GM12873 (cell line): Measurements from ENCODE around the gene CDK7.

ENCODE experiments used
- CTCF ChIP-seq: IDR thresholded peaks from 2 replicates; pipeline ENCODE4 v1.5.1; 2012; ENCODE audit warnings: low read depth, mild to moderate bottlenecking, moderate library complexity, low read length, control low read depth; ENCODE audit not compliant: insufficient read depth; ENCODE audit errors: missing control alignments

The CDK7 gene

GRCh38 chr5:69211200-69211599, 23.5 kb upstream of the CDK7 start:
- no peak for TF ChIP-seq CTCF

GRCh38 chr5:69212022-69212421, 22.7 kb upstream of the CDK7 start:
- TF ChIP-seq CTCF, result no peak

DNA sequence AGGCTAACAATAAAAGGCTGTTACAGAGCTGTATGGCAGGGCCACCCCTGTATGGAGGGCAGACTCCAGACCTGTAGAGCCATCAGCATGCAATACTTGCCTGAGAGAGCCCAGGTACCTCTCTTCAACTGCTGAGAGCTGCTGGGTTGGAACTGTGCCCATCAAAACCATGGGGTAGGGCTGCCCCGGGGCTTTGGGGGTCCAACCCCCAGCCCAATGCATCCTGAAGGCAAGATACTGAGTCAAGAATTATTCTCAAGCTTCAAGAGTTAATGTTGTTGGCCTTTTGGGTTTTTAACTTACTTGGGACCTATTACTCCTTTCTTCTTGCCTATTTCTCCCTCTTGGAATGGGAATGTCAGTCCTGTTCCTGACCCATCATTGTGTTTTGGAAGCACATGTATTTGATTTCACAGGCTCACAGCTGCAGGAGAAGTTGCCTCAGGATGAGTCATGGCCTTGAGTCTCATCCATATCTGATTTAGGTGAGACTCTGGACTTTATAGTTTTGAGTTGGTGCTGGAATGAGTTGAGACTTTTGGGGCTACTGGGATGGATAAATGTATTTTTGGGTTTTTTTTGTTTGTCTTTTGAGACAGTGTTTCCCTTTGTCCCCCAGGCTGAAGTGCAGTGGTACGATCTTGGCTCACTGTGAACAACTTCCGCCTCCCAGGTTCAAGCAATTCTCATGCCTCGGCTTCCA, 21.0 kb upstream of the CDK7 start:
- TF ChIP-seq CTCF, result no peak

- no peak for TF ChIP-seq CTCF
Observed at GRCh38 chr5:69217151-69217511, 17.6 kb upstream of the CDK7 start.

DNA sequence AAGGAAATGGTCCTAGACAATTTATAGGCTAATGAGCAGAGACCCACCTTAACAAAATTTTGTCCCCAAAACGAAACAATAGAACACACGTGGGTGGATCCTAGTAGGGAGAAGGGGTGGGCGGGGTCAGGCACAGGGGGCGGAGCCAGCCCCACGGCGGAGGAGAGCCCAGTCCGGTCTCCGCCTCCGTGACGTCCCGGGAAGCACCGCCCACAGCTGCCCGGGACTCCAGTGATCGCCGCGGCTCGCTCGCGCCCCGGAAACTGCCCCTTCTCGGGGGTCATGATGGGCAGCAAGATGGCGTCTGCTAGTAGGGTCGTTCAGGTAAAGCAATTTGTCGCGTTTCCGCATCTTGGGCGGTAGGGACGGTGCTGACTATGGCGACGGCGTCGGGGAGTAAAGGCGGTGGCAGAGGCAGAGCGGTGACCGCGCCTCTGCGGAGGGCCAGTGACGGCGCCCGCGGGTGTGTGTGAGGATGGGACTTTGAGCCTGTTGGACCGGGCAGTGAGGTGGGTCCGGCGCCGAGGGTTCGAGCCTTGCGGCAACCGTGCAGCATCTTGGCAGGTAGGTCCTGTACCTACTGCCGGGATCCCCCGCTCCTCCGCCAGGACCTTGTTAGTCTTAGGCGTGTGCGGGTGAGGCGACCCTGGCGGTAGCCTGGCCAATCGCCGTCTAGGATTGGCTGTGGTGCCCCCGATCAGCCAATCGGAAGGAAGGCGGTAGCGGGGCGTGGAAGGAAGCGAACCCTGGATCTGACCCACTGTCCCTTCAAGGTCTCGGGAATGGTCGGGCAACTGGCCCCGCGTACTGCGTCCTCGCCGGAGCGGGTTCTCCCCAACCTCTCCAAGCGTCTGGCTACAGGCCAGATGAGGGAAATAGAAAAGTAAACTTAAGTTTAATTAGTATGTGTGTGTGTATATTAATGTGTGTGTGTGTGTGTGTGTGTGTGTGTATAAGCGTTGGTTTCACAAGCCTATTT, 16.8 kb upstream of the CDK7 start:
- no peak for TF ChIP-seq CTCF

DNA sequence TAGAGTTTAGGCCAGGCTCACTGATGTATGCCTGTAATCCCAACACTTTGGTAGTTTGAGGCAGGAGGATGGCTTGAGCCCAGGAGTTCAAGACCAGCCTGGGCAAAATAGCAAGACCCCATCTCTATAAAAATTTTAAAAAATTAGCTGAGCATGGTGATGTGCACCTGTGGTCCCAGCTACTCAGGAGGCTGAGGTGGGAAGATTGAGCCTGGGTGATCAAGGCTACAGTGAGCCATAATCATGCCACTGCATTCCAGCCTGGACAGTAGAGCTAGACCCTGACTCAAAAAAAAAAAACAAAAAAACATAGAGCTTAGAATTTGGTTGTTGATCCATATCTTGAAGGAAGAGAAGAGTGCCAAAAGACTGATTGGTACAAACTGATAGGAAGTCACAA, 14.7 kb upstream of the CDK7 start:
- TF ChIP-seq CTCF, result no peak

GRCh38 chr5:69224520-69224919, 10.2 kb upstream of the CDK7 start:
- no peak for TF ChIP-seq CTCF
